DND-41 (cell line): ENCODE measurements around the gene CLEC18B.

Experiments used
- ATAC-seq: fragments of 200-7000 bp; cut with Tn5 transposase; 3 replicates; pipeline ENCODE4 v1.9.1; 2021; ENCODE audit warnings: low read depth; ENCODE audit not compliant: insufficient read depth
- DNase-seq: peaks from one replicate; pipeline ENCODE4 v3.0.0-alpha.2; 2020
- H2AFZ ChIP-seq: 2 replicates; pipeline ENCODE4 v1.6.0; 2012; ENCODE audit warnings: low read depth, low read length
- H3K27ac ChIP-seq: 2 replicates; pipeline ENCODE4 v1.5.1; 2012; ENCODE audit warnings: low read length, inconsistent platforms
- H3K27me3 ChIP-seq: fragments of 200-600 bp; sonication (generic); 2 replicates; pipeline ENCODE4 v1.6.0; 2012; ENCODE audit warnings: low read length, mild to moderate bottlenecking, inconsistent platforms; ENCODE audit not compliant: insufficient read depth, poor library complexity
- H3K36me3 ChIP-seq: 2 replicates; pipeline ENCODE4 v1.5.1; 2012; ENCODE audit warnings: low read length, inconsistent platforms; ENCODE audit not compliant: insufficient read depth
- H3K4me1 ChIP-seq: 2 replicates; pipeline ENCODE4 v1.5.1; 2012; ENCODE audit warnings: mild to moderate bottlenecking, low read length; ENCODE audit not compliant: insufficient read depth
- H3K4me2 ChIP-seq: 2 replicates; pipeline ENCODE4 v1.6.0; 2012; ENCODE audit warnings: mild to moderate bottlenecking, moderate library complexity, low read length, inconsistent platforms; ENCODE audit not compliant: insufficient read depth
- H3K4me3 ChIP-seq, 2 experiments: fragments of 200-600 bp in 1 of 2; shearing (Covaris generic) in 1 of 2; 2 replicates each; pipeline ENCODE4 v1.5.1; 2012 to 2016; ENCODE audit warnings: inconsistent platforms in 2 of 2, low read length in 2 of 2, mild to moderate bottlenecking in 2 of 2, low read depth in 1 of 2, moderate library complexity in 1 of 2
- H3K79me2 ChIP-seq: 2 replicates; pipeline ENCODE4 v1.6.0; 2012; ENCODE audit warnings: low read length, inconsistent platforms; ENCODE audit not compliant: insufficient read depth
- H3K9ac ChIP-seq: 2 replicates; pipeline ENCODE4 v1.6.0; 2012; ENCODE audit warnings: low read depth, mild to moderate bottlenecking, inconsistent platforms, low read length, moderate library complexity
- H3K9me3 ChIP-seq: 2 replicates; pipeline ENCODE4 v1.5.1; 2012; ENCODE audit warnings: low read length, moderate library complexity, mild to moderate bottlenecking, inconsistent platforms; ENCODE audit not compliant: insufficient read depth, severe bottlenecking
- H4K20me1 ChIP-seq: 2 replicates; pipeline ENCODE4 v1.6.0; 2012; ENCODE audit warnings: low read length; ENCODE audit not compliant: insufficient read depth
- EZH2 ChIP-seq: IDR thresholded peaks from 3 replicates; pipeline ENCODE4 v1.6.1; 2012; ENCODE audit warnings: borderline replicate concordance, low read depth, mild to moderate bottlenecking, moderate library complexity, low read length, inconsistent platforms; ENCODE audit not compliant: severe bottlenecking
- TF ChIP-seq, protein P1 (sequence below): IDR thresholded peaks from 2 replicates; pipeline ENCODE4 v1.5.1; 2012; ENCODE audit warnings: borderline replicate concordance, low read length, moderate library complexity, mild to moderate bottlenecking; ENCODE audit not compliant: poor library complexity, severe bottlenecking; ENCODE audit errors: extremely low read depth

The CLEC18B gene

DNA sequence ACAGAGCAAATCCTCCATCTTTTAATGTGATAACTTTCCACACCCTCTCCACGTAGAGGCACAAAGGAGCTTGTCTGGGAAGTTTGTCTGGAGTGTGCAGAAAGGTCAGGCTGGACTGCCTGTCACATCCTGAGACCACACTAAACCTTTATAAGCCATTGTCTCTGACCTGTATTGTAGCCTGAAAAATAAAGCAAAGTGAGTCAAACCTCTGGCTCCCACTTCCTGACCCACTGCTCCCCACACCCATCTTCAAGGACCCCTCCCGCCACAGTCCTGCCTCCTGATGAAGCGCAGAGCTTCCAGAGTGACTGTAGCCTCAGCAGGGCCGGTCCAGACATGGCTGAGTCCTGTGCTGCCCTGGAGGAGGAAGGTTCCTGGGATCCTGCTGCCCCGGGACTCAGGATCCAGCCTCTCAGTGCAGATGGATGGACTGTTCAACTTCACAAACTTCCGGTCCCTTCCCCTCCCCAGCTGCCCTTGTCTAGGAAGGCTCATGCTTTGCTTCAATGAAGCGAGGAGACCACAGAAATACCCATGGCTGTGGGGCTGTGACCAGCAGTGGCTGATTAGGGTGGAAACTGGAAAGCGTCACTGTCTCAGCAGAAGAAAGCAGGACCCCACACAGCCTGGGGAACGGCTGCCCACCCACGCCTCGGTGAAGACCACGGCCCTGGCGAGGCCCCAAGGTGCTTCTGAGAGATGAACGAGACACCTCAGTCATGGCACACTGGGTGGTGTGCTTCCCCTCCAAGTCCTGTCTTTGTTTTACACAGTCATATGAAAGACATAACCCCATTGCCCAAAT is 30.9 kb upstream of the CLEC18B start:
- Histone ChIP-seq H3K36me3 (peaks cover 44% of the 10 kb centered on the region; the same call in 1 of the 2 replicates), H2AFZ (no peak overlapping the region), H3K9me3 (no peaks in the 10 kb centered on the region), H3K9ac (no peak overlapping the region), H4K20me1 (no peaks in the 10 kb centered on the region), H3K4me1 (no peaks in the 10 kb centered on the region), H3K27ac (no peak overlapping the region), H3K4me3 (no peak overlapping the region), H3K79me2 (no peaks in the 10 kb centered on the region), H3K27me3 (no peaks in the 10 kb centered on the region), H3K4me2 (no peak overlapping the region)
- no peak for TF ChIP-seq EZH2
- TF ChIP-seq, protein P1, sequence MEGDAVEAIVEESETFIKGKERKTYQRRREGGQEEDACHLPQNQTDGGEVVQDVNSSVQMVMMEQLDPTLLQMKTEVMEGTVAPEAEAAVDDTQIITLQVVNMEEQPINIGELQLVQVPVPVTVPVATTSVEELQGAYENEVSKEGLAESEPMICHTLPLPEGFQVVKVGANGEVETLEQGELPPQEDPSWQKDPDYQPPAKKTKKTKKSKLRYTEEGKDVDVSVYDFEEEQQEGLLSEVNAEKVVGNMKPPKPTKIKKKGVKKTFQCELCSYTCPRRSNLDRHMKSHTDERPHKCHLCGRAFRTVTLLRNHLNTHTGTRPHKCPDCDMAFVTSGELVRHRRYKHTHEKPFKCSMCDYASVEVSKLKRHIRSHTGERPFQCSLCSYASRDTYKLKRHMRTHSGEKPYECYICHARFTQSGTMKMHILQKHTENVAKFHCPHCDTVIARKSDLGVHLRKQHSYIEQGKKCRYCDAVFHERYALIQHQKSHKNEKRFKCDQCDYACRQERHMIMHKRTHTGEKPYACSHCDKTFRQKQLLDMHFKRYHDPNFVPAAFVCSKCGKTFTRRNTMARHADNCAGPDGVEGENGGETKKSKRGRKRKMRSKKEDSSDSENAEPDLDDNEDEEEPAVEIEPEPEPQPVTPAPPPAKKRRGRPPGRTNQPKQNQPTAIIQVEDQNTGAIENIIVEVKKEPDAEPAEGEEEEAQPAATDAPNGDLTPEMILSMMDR = no peak
- no peak for ATAC-seq
- no peak for DNase-seq

DNA sequence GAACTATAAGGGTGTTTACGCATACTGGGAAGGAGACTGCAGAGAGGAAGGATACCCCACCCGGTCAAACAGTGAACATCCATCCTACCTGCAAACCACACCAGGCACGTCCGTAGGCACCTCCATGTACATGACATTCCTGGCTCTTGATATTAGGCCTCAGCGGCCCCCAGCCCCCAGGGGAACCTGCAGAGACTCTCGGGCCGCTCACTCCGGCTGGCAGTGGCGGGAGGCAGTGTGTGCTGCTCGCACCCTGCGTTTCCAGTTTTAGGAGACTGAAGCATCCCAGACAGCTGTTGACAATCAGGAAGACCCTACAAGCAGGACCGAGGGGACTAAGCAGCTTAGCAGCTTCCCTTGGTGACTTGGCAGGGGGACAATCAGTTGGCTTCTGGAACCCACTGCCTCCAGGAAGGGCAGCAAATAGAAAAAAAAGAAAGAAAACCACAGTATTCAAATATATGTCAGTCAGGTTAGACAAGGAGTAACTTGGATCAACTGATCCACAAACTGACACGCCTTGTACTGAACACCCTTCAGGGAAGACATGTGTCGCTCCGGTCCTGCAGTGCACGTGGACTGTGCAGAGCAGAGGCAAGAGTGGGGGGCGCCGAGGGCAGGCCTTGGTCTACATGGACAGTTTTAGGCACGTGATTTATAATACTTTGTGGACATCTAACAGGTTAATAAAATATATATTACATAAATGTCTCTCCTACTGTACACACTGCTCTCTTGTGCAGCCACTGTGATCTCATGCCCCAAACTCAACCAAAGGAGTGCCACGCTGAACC is 29.9 kb upstream of the CLEC18B start:
- ATAC-seq = no peak
- Histone ChIP-seq H3K9ac (no peak overlapping the region), H2AFZ (no peak overlapping the region)

DNA sequence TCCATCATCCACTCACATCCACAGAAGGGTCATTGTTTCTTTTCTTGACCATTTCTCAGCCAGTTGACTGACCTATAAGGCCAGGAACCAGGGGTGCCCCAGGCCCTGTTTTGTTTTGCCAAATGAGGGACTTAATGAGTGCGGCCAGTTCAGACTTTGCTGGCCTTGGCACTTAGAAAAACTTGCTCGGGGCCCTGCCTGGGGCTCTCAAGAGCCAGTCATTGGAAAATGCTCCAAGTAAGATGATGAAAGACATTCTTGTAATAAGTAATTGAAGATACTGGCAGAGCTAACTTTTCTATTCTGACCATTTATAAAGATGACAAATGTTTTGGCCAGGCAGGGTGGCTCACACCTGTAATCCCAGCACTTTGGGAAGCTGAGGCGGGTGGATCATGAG is 29.0 kb upstream of the CLEC18B start:
- Histone ChIP-seq H3K4me1 (no peaks in the 10 kb centered on the region), H4K20me1 (no peaks in the 10 kb centered on the region; the same call in 1 of the 2 replicates), H3K9me3 (no peaks in the 10 kb centered on the region), H3K27me3 (no peaks in the 10 kb centered on the region), H3K27ac (no peak overlapping the region), H3K9ac (no peak overlapping the region), H3K4me2 (no peak overlapping the region), H3K36me3 (peaks cover 25% of the 10 kb centered on the region; the same call in 1 of the 2 replicates), H3K4me3 (no peak overlapping the region), H2AFZ (no peak overlapping the region), H3K79me2 (no peaks in the 10 kb centered on the region)
- TF ChIP-seq, protein P1 = no peak
- TF ChIP-seq EZH2 = no peak
- no peak for ATAC-seq
- DNase-seq = no peak

More for the DNA sequence above, 29.9 kb upstream of the CLEC18B start:
- DNase-seq = no peak
- Histone ChIP-seq H3K27me3 (no peaks in the 10 kb centered on the region), H3K4me1 (no peaks in the 10 kb centered on the region), H4K20me1 (no peaks in the 10 kb centered on the region; the same call in 1 of the 2 replicates), H3K79me2 (no peaks in the 10 kb centered on the region), H3K36me3 (peaks cover 35% of the 10 kb centered on the region; the same call in 1 of the 2 replicates), H3K4me2 (no peak overlapping the region), H3K4me3 (no peak overlapping the region), H3K27ac (no peak overlapping the region), H3K9me3 (no peaks in the 10 kb centered on the region)
- TF ChIP-seq EZH2 = no peak
- TF ChIP-seq, protein P1 = no peak
